ENCODE data around the gene DDO.
"Not testable (repeated sequence)": the region's sequence is repeated elsewhere in the genome, so short reads cannot be mapped to it uniquely, and the experiment has no call there.

The DDO gene

GRCh38 chr6:110415086-110415916, at the start of gene DDO:
TSS of gene DDO (minus strand) at chr6:110415575. CDS start at chr6:110413462, 2,113 bp downstream.
- no peak within 1 kb of the TSS for H3K4me3 ChIP-seq (ENCODE audit: low read length)
- no peak for TF ChIP-seq ZNF274 (IDR thresholded peaks at IDR 0.05; ENCODE audit: low read depth, low read length)

- H3K4me3 ChIP-seq (ENCODE audit: low read length), result no peak overlapping the region
- TF ChIP-seq ZNF274 (IDR thresholded peaks at IDR 0.05; ENCODE audit: low read depth, low read length), result no peak
Observed at GRCh38 chr6:110462884-110463481, 47.6 kb upstream of the DDO start.

- no peak for TF ChIP-seq ZNF274 (IDR thresholded peaks at IDR 0.05; ENCODE audit: low read depth, low read length)
- H3K4me3 ChIP-seq (ENCODE audit: low read length), result no peak overlapping the region
Observed at GRCh38 chr6:110461376-110461775, 46.0 kb upstream of the DDO start.

GRCh38 chr6:110459137-110459536, 43.8 kb upstream of the DDO start:
- no peak for TF ChIP-seq ZNF274 (IDR thresholded peaks at IDR 0.05; ENCODE audit: low read depth, low read length)
- H3K4me3 ChIP-seq (ENCODE audit: low read length), result no peak overlapping the region

GRCh38 chr6:110458476-110458875, 43.1 kb upstream of the DDO start:
- TF ChIP-seq ZNF274 (IDR thresholded peaks at IDR 0.05; ENCODE audit: low read depth, low read length), result no peak
- H3K4me3 ChIP-seq (ENCODE audit: low read length), result no peak overlapping the region

- H3K4me3 ChIP-seq (ENCODE audit: low read length), result not testable (repeated sequence)
Observed at GRCh38 chr6:110457567-110458175, 42.3 kb upstream of the DDO start.

GRCh38 chr6:110456694-110457093, 41.3 kb upstream of the DDO start:
- no peak overlapping the region for H3K4me3 ChIP-seq (ENCODE audit: low read length)
- TF ChIP-seq ZNF274 (IDR thresholded peaks at IDR 0.05; ENCODE audit: low read depth, low read length), result no peak

GRCh38 chr6:110449541-110449895, 34.1 kb upstream of the DDO start:
- no peak overlapping the region for H3K4me3 ChIP-seq (ENCODE audit: low read length)
- TF ChIP-seq ZNF274 (IDR thresholded peaks at IDR 0.05; ENCODE audit: low read depth, low read length), result no peak

- H3K4me3 ChIP-seq (ENCODE audit: low read length), result no peak overlapping the region
- TF ChIP-seq ZNF274 (IDR thresholded peaks at IDR 0.05; ENCODE audit: low read depth, low read length), result no peak
Observed at GRCh38 chr6:110448846-110449540, 33.6 kb upstream of the DDO start.

GRCh38 chr6:110447761-110448160, 32.4 kb upstream of the DDO start:
- TF ChIP-seq ZNF274 (IDR thresholded peaks at IDR 0.05; ENCODE audit: low read depth, low read length), result no peak
- H3K4me3 ChIP-seq (ENCODE audit: low read length), result no peak overlapping the region

GRCh38 chr6:110446405-110446804, 31.0 kb upstream of the DDO start:
- no peak overlapping the region for H3K4me3 ChIP-seq (ENCODE audit: low read length)
- no peak for TF ChIP-seq ZNF274 (IDR thresholded peaks at IDR 0.05; ENCODE audit: low read depth, low read length)

- no peak for TF ChIP-seq ZNF274 (IDR thresholded peaks at IDR 0.05; ENCODE audit: low read depth, low read length)
- no peak overlapping the region for H3K4me3 ChIP-seq (ENCODE audit: low read length)
Observed at GRCh38 chr6:110440026-110440425, 24.7 kb upstream of the DDO start.

GRCh38 chr6:110439356-110439755, 24.0 kb upstream of the DDO start:
- no peak overlapping the region for H3K4me3 ChIP-seq (ENCODE audit: low read length)
- TF ChIP-seq ZNF274 (IDR thresholded peaks at IDR 0.05; ENCODE audit: low read depth, low read length), result no peak

- no peak overlapping the region for H3K4me3 ChIP-seq (ENCODE audit: low read length)
- TF ChIP-seq ZNF274 (IDR thresholded peaks at IDR 0.05; ENCODE audit: low read depth, low read length), result no peak
Observed at GRCh38 chr6:110434961-110435602, 19.7 kb upstream of the DDO start.

All from GM08714 (cell line).